DOHH2 (cell line): ENCODE data around the gene ATMIN.

Source experiments
- H3F3A ChIP-seq: fragments of 200-600 bp; sonication (generic), shearing (Covaris generic); 2 replicates; pipeline ENCODE4 v1.6.0; 2016; ENCODE audit warnings: antibody characterized with exemption, mild to moderate bottlenecking; ENCODE audit not compliant: control insufficient read depth, insufficient read depth
- H3K27ac ChIP-seq: fragments of 200-600 bp; sonication (generic); 2 replicates; pipeline ENCODE4 v1.5.1; 2014; ENCODE audit warnings: low read depth, mild to moderate bottlenecking, low read length, moderate library complexity
- H3K27me3 ChIP-seq: fragments of 200-600 bp; sonication (generic); 2 replicates; pipeline ENCODE4 v1.6.1; 2014; ENCODE audit warnings: mild to moderate bottlenecking, low read length, mixed read lengths; ENCODE audit not compliant: control insufficient read depth
- H3K36me3 ChIP-seq: fragments of 200-600 bp; sonication (generic); 2 replicates; pipeline ENCODE4 v1.6.1; 2014; ENCODE audit warnings: mild to moderate bottlenecking, low read length, moderate library complexity, mixed read lengths; ENCODE audit not compliant: control insufficient read depth
- H3K4me1 ChIP-seq: fragments of 200-600 bp; sonication (generic); 2 replicates; pipeline ENCODE4 v1.6.1; 2014; ENCODE audit warnings: mild to moderate bottlenecking, low read length, mixed read lengths; ENCODE audit not compliant: control insufficient read depth
- H3K4me2 ChIP-seq: fragments of 200-600 bp; sonication (generic); 2 replicates; pipeline ENCODE4 v1.6.0; 2014; ENCODE audit warnings: mild to moderate bottlenecking, low read length, moderate library complexity
- H3K4me3 ChIP-seq: fragments of 200-600 bp; sonication (generic); 2 replicates; pipeline ENCODE4 v1.5.1; 2014; ENCODE audit warnings: mild to moderate bottlenecking, low read length, mixed read lengths
- H3K79me2 ChIP-seq: fragments of 200-600 bp; sonication (generic); 2 replicates; pipeline ENCODE4 v1.6.1; 2014; ENCODE audit warnings: mild to moderate bottlenecking, low read length, mixed read lengths; ENCODE audit not compliant: control insufficient read depth
- H3K9me2 ChIP-seq: fragments of 200-600 bp; sonication (generic); replicated peaks from 2 replicates; pipeline ENCODE4 v1.6.1; 2014; ENCODE audit warnings: mild to moderate bottlenecking, low read length, mixed read lengths; ENCODE audit not compliant: control insufficient read depth
- H3K9me3 ChIP-seq: fragments of 200-600 bp; sonication (generic); 2 replicates; pipeline ENCODE4 v1.6.1; 2014; ENCODE audit warnings: antibody characterized with exemption, low read length, mixed read lengths; ENCODE audit not compliant: control insufficient read depth, insufficient read depth
- H4K20me1 ChIP-seq: fragments of 200-600 bp; sonication (generic); 2 replicates; pipeline ENCODE4 v1.6.0; 2014; ENCODE audit warnings: low read depth, mild to moderate bottlenecking, antibody characterized with exemption, low read length, moderate library complexity; ENCODE audit not compliant: control insufficient read depth, insufficient read depth
- EZH2phosphoT487 ChIP-seq: fragments of 200-600 bp; sonication (generic); IDR thresholded peaks from 2 replicates; pipeline ENCODE4 v1.6.1; 2017; ENCODE audit warnings: borderline replicate concordance, mild to moderate bottlenecking, antibody characterized with exemption, low read length, moderate library complexity, mixed read lengths
- TF ChIP-seq, protein P1 (sequence below): fragments of 200-600 bp; sonication (generic); IDR thresholded peaks from one replicate; pipeline ENCODE4 v1.5.1; 2014; ENCODE audit warnings: antibody characterized with exemption, mild to moderate bottlenecking, low read depth, low read length; ENCODE audit not compliant: poor library complexity, severe bottlenecking

Gene ATMIN

DNA sequence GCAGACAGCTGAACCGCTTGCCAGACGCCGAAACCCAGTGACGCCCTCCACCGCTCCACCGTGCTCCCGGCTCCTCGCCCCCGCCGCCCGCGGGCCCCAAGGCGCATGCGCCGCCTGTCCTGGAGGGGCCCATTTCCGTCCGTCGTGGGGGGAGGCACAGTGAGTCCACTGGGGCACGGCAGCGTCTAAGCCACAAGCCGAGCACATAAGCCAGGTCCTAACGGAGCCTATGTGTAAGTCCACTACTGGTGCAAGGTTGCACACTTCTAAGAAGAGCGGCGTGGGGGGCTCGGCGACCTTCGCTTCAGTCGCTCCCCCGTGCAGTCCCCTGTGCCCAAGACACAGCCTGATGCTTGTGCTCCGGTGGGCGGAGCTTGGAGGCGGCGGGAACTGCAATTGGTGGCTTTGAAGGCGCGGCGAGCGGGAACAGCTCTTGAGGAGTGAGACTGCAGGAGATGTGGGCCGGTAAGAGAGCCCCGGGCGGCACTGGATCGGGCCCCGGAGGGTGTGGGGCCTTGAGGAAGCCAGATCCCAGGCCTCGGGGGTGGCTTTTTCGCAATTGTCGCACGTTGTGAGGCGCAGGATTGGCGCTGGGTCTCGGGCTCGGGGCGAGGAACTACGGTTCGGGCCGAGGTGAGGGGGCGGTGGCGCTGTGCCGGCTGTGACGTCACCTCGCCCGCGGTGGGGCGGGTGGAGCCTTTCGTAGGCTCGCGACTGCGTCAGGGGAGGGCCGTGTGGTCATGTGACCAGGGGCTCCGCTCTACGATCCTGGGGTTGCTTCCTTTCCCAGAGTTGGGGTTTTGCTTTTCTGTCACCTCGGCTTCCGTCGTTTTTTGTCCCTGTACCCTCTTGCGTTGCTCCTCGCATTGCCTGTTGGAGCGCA is 28.6 kb upstream of the ATMIN start, which contains the start of the genes CENPN and CMC2:
Gene CENPN, plus strand, starts transcription at position 402 of the 883 bp plus-strand sequence. CDS start 4,726 bp downstream, outside the sequence.
Gene CMC2, minus strand, starts transcription at position 73 of the 883 bp plus-strand sequence. CDS start 9,491 bp downstream, outside the sequence.
- no peaks in the 10 kb centered on the region for H3K27me3 ChIP-seq

DNA sequence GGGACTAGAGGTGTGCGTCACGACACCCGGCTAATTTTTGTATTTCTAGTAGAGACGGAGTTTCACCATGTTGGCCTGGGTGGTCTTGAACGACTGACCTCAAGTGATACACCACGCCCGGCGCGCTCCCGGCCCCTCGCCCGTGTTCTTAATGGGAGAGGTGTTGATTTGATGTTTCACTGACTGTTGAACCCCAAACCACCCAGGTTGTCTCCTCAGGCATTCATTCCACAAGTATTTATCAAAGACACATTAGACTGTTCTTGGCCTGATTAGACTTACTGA is 27.2 kb upstream of the ATMIN start:
- TF ChIP-seq, protein P1, sequence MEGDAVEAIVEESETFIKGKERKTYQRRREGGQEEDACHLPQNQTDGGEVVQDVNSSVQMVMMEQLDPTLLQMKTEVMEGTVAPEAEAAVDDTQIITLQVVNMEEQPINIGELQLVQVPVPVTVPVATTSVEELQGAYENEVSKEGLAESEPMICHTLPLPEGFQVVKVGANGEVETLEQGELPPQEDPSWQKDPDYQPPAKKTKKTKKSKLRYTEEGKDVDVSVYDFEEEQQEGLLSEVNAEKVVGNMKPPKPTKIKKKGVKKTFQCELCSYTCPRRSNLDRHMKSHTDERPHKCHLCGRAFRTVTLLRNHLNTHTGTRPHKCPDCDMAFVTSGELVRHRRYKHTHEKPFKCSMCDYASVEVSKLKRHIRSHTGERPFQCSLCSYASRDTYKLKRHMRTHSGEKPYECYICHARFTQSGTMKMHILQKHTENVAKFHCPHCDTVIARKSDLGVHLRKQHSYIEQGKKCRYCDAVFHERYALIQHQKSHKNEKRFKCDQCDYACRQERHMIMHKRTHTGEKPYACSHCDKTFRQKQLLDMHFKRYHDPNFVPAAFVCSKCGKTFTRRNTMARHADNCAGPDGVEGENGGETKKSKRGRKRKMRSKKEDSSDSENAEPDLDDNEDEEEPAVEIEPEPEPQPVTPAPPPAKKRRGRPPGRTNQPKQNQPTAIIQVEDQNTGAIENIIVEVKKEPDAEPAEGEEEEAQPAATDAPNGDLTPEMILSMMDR = no peak
- TF ChIP-seq EZH2phosphoT487 = no peak
- peaks cover 32% of the 10 kb centered on the region for H3K4me1 ChIP-seq
- no peaks in the 10 kb centered on the region for H3K9me2 ChIP-seq
- H4K20me1 ChIP-seq = peaks cover 28% of the 10 kb centered on the region
- H3K36me3 ChIP-seq = peaks cover 57% of the 10 kb centered on the region
- peaks cover 83% of the 10 kb centered on the region for H3K79me2 ChIP-seq
- peaks cover 5% of the 10 kb centered on the region; the same call in 1 of the 2 replicates for H3F3A ChIP-seq
- peak overlapping the region; percentile 94 for H3K4me3 ChIP-seq
- no peaks in the 10 kb centered on the region for H3K9me3 ChIP-seq
- H3K27ac ChIP-seq = peak overlapping the region; percentile 86
- peak overlapping the region; percentile 84 for H3K4me2 ChIP-seq
- no peaks in the 10 kb centered on the region for H3K27me3 ChIP-seq

More for the DNA sequence above, 28.6 kb upstream of the ATMIN start, which contains the start of the genes CENPN and CMC2:
- H3K4me1 ChIP-seq = peaks cover 39% of the 10 kb centered on the region
- H3K79me2 ChIP-seq = peaks cover 92% of the 10 kb centered on the region
- H4K20me1 ChIP-seq = peaks cover 34% of the 10 kb centered on the region
- no peaks in the 10 kb centered on the region for H3K9me2 ChIP-seq
- H3K36me3 ChIP-seq = peaks cover 53% of the 10 kb centered on the region
- peaks cover 5% of the 10 kb centered on the region; the same call in 1 of the 2 replicates for H3F3A ChIP-seq
- H3K27ac ChIP-seq = peak within 1 kb of the TSS; percentile 86
- H3K4me3 ChIP-seq = peak within 1 kb of the TSS; percentile 94
- peak within 1 kb of the TSS; percentile 84 for H3K4me2 ChIP-seq
- H3K9me3 ChIP-seq = no peaks in the 10 kb centered on the region
- TF ChIP-seq EZH2phosphoT487 = no peak
- TF ChIP-seq, protein P1 = no peak

DNA sequence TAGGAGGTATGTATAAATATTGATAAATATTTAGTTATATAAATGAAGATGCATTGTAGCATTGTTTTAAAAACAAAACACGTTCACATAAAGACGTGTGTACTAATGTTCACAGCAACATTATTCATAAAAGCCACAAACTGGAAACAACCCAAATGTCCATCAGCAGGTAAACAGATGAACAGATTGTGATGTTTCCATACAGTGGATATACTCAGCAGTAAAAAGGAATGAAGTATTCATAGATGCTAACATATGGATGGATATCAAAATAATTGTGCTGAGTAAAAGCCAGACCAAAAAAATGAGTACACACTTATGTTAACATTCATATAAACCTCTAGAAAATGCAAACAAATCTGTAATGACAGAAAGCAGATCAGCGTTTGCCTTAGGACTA is 22.7 kb upstream of the ATMIN start:
- peaks cover 11% of the 10 kb centered on the region for H4K20me1 ChIP-seq
- no peaks in the 10 kb centered on the region for H3F3A ChIP-seq
- H3K27me3 ChIP-seq = no peaks in the 10 kb centered on the region
- peaks cover 46% of the 10 kb centered on the region for H3K79me2 ChIP-seq
- H3K4me1 ChIP-seq = peaks cover 12% of the 10 kb centered on the region
- H3K9me3 ChIP-seq = no peaks in the 10 kb centered on the region
- peaks cover 88% of the 10 kb centered on the region for H3K36me3 ChIP-seq
- no peak overlapping the region for H3K4me3 ChIP-seq
- no peak overlapping the region for H3K27ac ChIP-seq
- no peaks in the 10 kb centered on the region for H3K9me2 ChIP-seq
- H3K4me2 ChIP-seq = no peak overlapping the region
- TF ChIP-seq, protein P1 = no peak
- TF ChIP-seq EZH2phosphoT487 = no peak
